Suppressor macrophage treated with lipopolysaccharide for 1 hour (primary cell): ENCODE data around the gene TAGLN3.

ENCODE experiments used
- DNase-seq, 3 donors: peaks; one replicate each; pipeline ENCODE4 v3.0.0-alpha.2; 2020 to 2022

Gene TAGLN3

GRCh38 chr3:111978583-111979433 is 19.9 kb upstream of the TAGLN3 start, which contains the start of gene ABHD10:
Gene ABHD10, plus strand, starts transcription at chr3:111979026. Its CDS starts 36 bp downstream, at chr3:111979062.
- peak; percentile 98 to 99 (median 99) for DNase-seq

GRCh38 chr3:111979434-111980038 is 19.2 kb upstream of the TAGLN3 start:
- peak; percentile 67 to 85 (median 82) for DNase-seq

- DNase-seq: peak in 2 of 3 donors; percentile 11 to 22
Observed at GRCh38 chr3:111980716-111981456, 17.8 kb upstream of the TAGLN3 start.

GRCh38 chr3:111981457-111981763 is 17.3 kb upstream of the TAGLN3 start:
- DNase-seq: no peak

GRCh38 chr3:111984636-111985298 is 14.0 kb upstream of the TAGLN3 start:
- DNase-seq: no peak

- no peak for DNase-seq
Observed at GRCh38 chr3:111986800-111987199, 11.9 kb upstream of the TAGLN3 start.

- DNase-seq: peak; percentile 63 to 76 (median 70)
Observed at GRCh38 chr3:111989061-111989678, 9.6 kb upstream of the TAGLN3 start.

GRCh38 chr3:111993038-111993437 is 5.7 kb upstream of the TAGLN3 start:
- no peak for DNase-seq

GRCh38 chr3:111999484-112000324 is 982 bp downstream of the TAGLN3 start:
- no peak for DNase-seq

GRCh38 chr3:112000367-112000771 is 1.6 kb downstream of the TAGLN3 start:
- DNase-seq: no peak

- no peak for DNase-seq
Observed at GRCh38 chr3:112000966-112001365, 2.2 kb downstream of the TAGLN3 start.

GRCh38 chr3:112001526-112001925 is 2.8 kb downstream of the TAGLN3 start:
- DNase-seq: no peak

GRCh38 chr3:112002096-112002971 is 3.6 kb downstream of the TAGLN3 start:
- DNase-seq: peak in 1 of 3 donors; percentile 25

- no peak for DNase-seq
Observed at GRCh38 chr3:112003321-112004080, 4.8 kb downstream of the TAGLN3 start.

- DNase-seq: no peak
Observed at GRCh38 chr3:112004187-112004586, 5.5 kb downstream of the TAGLN3 start.

GRCh38 chr3:112004669-112005068 is 5.9 kb downstream of the TAGLN3 start:
- no peak for DNase-seq

GRCh38 chr3:112005091-112005672 is 6.5 kb downstream of the TAGLN3 start:
- no peak for DNase-seq

GRCh38 chr3:112007633-112008032 is 8.9 kb downstream of the TAGLN3 start:
- DNase-seq: no peak

- DNase-seq: no peak
Observed at GRCh38 chr3:112009670-112010069, 10.9 kb downstream of the TAGLN3 start.
